H1 (cell line): ENCODE data around the gene KLK7.

Experiments
- MAX ChIP-seq: IDR thresholded peaks from 2 replicates; pipeline ENCODE4 v1.6.1; 2012; ENCODE audit warnings: inconsistent platforms
- PHF8 ChIP-seq: fragments of 200-600 bp; sonication (generic); conservative IDR thresholded peaks from 2 replicates; pipeline ENCODE4 v1.7.1; 2012; ENCODE audit warnings: low read depth, mild to moderate bottlenecking, inconsistent platforms, low read length, moderate library complexity

- TF ChIP-seq MAX = no peak
- TF ChIP-seq PHF8 = no peak
Measured at GRCh38 chr19:50957587-50957986, 26.1 kb downstream of the KLK7 start.
